ENCODE results near the gene SSH2. TPM values are rescaled to one million over a fixed set of nuclear protein-coding genes. Genes with fewer than 3 reads are reported as not detected.
"Not testable (repeated sequence)": the region's sequence is repeated elsewhere in the genome, so short reads cannot be mapped to it uniquely, and the experiment has no call there.

Gene SSH2
- total RNA-seq, 8 experiments from 2014 or later = 12.4 to 80.9 (median 16.0) TPM

DNA sequence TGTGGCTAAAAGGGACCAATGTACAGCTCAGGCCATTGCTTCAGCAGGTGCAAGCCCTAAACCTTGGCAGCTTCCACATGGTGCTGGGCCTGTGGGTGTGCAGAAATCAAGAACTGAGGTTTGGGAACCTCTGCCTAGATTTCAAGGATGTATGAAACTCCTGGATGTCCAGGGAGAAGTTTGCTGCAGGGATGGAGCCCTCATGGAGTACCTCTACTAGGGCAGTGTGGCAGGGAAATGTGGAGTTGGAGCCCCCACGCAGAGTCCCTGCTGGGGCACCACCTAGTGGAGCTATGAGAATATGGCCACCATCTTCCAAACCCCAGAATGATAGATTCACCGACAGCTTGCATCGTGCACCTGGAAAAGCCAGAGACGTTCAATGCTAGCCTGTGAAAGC, 24.4 kb upstream of the SSH2 start:
- 40 to 94% (median 80%) methylated on average over 1 to 4 of the region's 4 CpGs; no CpG with 5 or more reads in 5 of the 10 experiments for WGBS, 10 experiments
- no peaks in the 10 kb centered on the region for H3K4me1 ChIP-seq (replicated peaks in 1 of 2)
- in situ Hi-C loops (cut with MboI; ENCODE audit: low pct_unique_long_range_greater_than_20kb in 2 of 9, low sequenced_read_pairs in 9 of 9, unreplicated experiment in 9 of 9) = loop anchor here in 1 of 9 experiments (25.0 kb wide), 1 partner anchor 108 kb away; no protein-coding TSS in a partner anchor
- H3K4me3 ChIP-seq = no peak overlapping the region
- no peak for ATAC-seq (replicated peaks in 6 of 8)
- H3K27ac ChIP-seq = no peak overlapping the region

DNA sequence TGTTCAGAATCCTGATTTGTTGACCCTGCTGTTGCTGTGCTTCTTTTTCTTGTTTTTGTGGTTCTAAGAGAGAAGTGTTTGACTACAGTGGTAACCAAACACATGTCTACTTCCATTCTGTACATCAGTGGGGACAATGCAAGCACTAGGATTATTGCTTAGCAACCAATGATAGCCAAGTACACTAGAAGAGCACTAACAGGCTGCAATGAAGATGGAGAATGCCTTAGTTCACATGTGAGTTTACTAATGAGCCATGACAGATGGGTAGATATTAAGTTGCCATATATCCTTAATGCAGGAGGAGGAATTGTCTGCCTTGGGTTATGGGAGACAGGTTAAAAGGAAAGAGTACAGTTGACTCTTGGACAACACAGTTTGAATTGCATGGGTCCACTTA, 19.7 kb upstream of the SSH2 start:
- ATAC-seq (replicated peaks in 6 of 8) = peak in 4 of 8 experiments; percentile 31 to 99 (median 50)
- Histone ChIP-seq H3K4me1 (replicated peaks in 1 of 2) (no peaks in the 10 kb centered on the region), H3K27ac (no peak overlapping the region), H3K4me3 (no peak overlapping the region)
- in situ Hi-C loops (cut with MboI; ENCODE audit: low pct_unique_long_range_greater_than_20kb in 2 of 9, low sequenced_read_pairs in 9 of 9, unreplicated experiment in 9 of 9) = loop anchor here in 5 of 9 experiments (25.0 kb wide), 2 partner anchors 113 to 137 kb away; no protein-coding TSS in a partner anchor

DNA sequence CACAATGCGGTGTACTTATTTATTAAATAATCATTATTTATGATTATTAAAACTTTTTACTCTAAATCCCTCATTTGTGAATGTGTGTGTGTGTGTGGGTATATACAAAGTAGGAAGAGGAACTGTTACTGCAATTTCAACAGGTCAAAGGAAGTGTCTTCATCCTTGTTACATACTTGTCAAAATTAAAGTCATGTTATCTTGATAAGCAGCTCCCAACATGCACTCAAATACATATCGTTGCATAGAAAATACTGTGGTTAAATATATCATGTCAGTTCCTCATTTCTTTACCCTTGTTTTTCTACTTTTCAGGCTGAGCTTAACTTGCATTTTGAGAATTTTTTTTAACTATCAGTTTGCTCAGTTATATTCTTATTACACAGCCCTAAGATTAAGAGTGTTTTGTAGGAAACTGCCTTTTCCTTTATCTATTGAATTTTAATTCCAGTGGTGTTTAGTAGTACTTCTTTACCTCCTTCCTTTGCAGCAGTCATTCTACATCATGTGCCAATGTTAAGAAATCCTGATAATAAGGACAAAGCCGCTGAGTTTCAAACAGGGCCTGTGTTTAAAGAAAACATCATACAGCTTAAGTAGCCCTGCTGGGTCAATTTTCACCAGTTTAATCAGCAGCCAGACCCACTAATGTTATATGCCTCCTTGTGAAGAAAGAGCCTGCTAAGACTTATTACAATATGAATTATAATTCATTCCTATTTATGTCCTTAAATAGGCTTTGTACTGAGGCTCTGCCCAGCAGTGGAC, 18.6 kb upstream of the SSH2 start:
- Histone ChIP-seq H3K4me3 (no peak overlapping the region), H3K27ac (no peak overlapping the region), H3K4me1 (replicated peaks in 1 of 2) (no peaks in the 10 kb centered on the region)
- 71 to 95% (median 87%) methylated on average over 2 to 3 of the region's 3 CpGs for WGBS, 10 experiments
- in situ Hi-C loops (cut with MboI; ENCODE audit: low pct_unique_long_range_greater_than_20kb in 2 of 9, low sequenced_read_pairs in 9 of 9, unreplicated experiment in 9 of 9) = loop anchor here in 4 of 9 experiments (25.0 kb wide), 1 partner anchor 136 kb away; no protein-coding TSS in a partner anchor
- ATAC-seq (replicated peaks in 6 of 8) = no peak

DNA sequence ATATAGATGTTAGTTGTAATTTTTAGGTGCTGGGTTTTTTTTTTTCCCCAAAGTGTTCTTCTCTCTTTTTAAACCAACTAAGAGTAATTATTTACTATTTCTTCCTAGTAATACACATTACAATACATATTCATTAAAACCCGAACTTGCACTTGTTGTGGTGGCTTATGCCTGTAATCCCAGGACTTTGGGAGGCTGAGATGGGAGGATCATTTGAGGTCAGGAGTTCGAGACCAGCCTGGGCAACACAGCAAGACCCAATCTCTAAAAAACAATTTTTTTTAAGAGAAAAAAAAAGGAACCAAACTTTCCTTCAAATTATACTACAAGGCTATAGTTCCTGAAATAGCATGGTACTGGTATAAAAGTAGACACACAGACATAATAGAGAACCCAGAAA, 15.3 kb upstream of the SSH2 start:
- 34 to 93% (median 75%) methylated on average over 1 to 2 of the region's 2 CpGs; no CpG with 5 or more reads in 1 of the 10 experiments for WGBS, 10 experiments
- no peaks in the 10 kb centered on the region for H3K4me1 ChIP-seq (replicated peaks in 1 of 2)
- H3K4me3 ChIP-seq = no peak overlapping the region
- no peak overlapping the region for H3K27ac ChIP-seq
- ATAC-seq (replicated peaks in 6 of 8) = no peak
- in situ Hi-C loops (cut with MboI; ENCODE audit: low pct_unique_long_range_greater_than_20kb in 2 of 9, low sequenced_read_pairs in 9 of 9, unreplicated experiment in 9 of 9) = loop anchor here in 4 of 9 experiments (25.0 kb wide), 1 partner anchor 133 kb away; no protein-coding TSS in a partner anchor

DNA sequence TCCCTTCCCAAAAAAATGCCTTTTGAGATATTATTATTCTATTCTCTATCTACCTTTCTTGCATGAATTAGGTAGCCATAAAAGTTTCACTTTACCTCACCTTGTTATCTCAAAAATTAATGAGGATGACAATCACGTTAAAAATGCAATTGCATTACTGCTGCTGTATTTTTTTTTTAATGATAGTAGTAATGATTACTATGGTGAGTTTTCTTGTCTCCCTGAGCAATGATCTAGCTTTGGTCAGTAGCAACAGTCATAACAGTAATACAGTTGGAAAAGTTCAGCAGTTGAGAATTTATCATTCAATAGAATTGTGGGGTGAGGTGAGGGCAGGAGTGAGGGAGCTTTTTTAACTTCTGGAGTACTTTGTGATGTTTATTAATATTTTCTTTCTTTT, 11.3 kb upstream of the SSH2 start, which contains the start of gene EFCAB5:
TSS of gene EFCAB5 (plus strand) at position 301 of the 400 bp plus-strand sequence. CDS start 163 bp downstream, outside the sequence.
- Histone ChIP-seq H3K4me1 (replicated peaks in 1 of 2) (no peaks in the 10 kb centered on the region), H3K4me3 (no peak within 1 kb of the TSS), H3K27ac (no peak within 1 kb of the TSS)
- in situ Hi-C loops (cut with MboI; ENCODE audit: low pct_unique_long_range_greater_than_20kb in 2 of 9, low sequenced_read_pairs in 9 of 9, unreplicated experiment in 9 of 9) = loop anchor here in 4 of 9 experiments (25.0 kb wide), 1 partner anchor 129 kb away; no protein-coding TSS in a partner anchor
- 40 to 100% (median 80%) methylated on average over 1 of the region's 1 CpG; no CpG with 5 or more reads in 3 of the 10 experiments for WGBS, 10 experiments
- no peak for ATAC-seq (replicated peaks in 6 of 8)

DNA sequence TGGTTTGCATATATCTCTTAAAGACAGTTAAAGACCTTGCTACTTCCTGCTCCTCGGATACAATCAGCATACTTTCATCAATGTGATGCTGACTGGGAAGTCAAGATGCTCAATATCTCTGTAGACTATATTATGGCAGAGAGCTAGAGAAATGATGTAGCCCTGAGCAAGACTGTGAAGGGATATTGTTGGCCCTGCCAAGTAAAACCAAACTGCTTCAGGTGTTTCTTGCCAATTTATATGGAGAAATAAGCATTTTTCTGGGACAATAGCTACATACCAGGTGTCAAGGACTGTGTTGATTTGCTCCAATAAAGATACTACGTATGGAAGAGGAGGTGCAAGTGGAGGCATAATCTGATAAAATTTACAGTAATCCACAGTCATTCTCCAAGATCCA, 6.7 kb upstream of the SSH2 start:
- WGBS, 10 experiments = 20 to 100% (median 80%) methylated on average over 1 to 2 of the region's 2 CpGs; no CpG with 5 or more reads in 1 of the 10 experiments
- no peak overlapping the region for H3K27ac ChIP-seq
- no peaks in the 10 kb centered on the region for H3K4me1 ChIP-seq (replicated peaks in 1 of 2)
- no peak for ATAC-seq (replicated peaks in 6 of 8)
- no peak overlapping the region for H3K4me3 ChIP-seq
- in situ Hi-C loops (cut with MboI; ENCODE audit: low pct_unique_long_range_greater_than_20kb in 2 of 9, low sequenced_read_pairs in 9 of 9, unreplicated experiment in 9 of 9) = loop anchor here in 6 of 9 experiments (10.0 to 25.0 kb wide), 2 partner anchors 124 to 132 kb away; no protein-coding TSS in a partner anchor

DNA sequence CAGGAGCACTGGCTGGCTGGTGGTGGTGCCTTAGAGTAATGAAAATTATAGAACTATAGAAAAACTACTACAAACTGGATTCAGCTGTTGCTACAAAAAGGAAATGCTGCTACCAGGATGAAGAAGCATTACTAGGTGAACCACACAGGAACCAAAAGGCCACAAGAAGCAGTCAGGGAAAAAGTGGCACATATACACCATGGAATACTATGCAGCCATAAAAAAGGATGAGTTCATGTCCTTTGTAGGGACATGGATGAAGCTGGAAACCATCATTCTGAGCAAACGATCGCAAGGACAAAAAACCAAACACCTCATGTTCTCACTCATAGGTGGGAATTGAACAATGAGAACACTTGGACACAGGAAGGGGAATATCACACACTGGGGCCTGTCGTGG, 5.9 kb upstream of the SSH2 start:
- 100% methylated on average over 2 of the region's 3 CpGs; no CpG with 5 or more reads in 9 of the 10 experiments for WGBS, 10 experiments

DNA sequence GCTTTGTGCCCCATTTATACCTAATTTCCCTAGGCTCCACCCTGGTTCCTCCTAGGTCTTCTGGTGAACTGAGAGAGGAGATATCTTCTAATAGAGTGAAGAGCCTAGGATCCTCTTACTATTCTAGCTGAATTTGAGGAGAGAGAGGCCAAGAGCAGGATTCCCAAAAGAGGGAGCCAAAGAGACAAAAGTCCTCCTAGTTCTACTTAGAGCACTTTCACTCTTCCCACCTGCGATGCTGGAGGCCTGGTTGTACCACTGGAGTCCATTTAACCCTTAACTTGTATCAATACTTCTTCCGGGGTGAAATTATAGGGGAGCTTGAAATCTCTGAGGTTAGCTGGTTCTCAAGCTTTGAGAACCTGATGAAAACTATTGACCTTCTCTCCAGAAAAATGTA, 3.4 kb upstream of the SSH2 start:
- WGBS, 10 experiments = 0 to 48% (median 29%) methylated on average over 1 to 2 of the region's 2 CpGs; no CpG with 5 or more reads in 4 of the 10 experiments
- Histone ChIP-seq H3K4me3 (no peak overlapping the region), H3K4me1 (replicated peaks in 1 of 2) (peaks cover 0 to 7% of the 10 kb centered on the region in 2 donors), H3K27ac (no peak overlapping the region)
- ATAC-seq (replicated peaks in 6 of 8) = no peak
- in situ Hi-C loops (cut with MboI; ENCODE audit: low pct_unique_long_range_greater_than_20kb in 2 of 9, low sequenced_read_pairs in 9 of 9, unreplicated experiment in 9 of 9) = loop anchor here in 6 of 9 experiments (10.0 to 25.0 kb wide), 2 partner anchors 121 to 129 kb away; no protein-coding TSS in a partner anchor

More for the DNA sequence above, 5.9 kb upstream of the SSH2 start:
- not testable (repeated sequence) for H3K4me1 ChIP-seq (replicated peaks in 1 of 2); ATAC-seq (replicated peaks in 6 of 8); H3K4me3 ChIP-seq; H3K27ac ChIP-seq
- in situ Hi-C loops (cut with MboI; ENCODE audit: low pct_unique_long_range_greater_than_20kb in 2 of 9, low sequenced_read_pairs in 9 of 9, unreplicated experiment in 9 of 9) = loop anchor here in 6 of 9 experiments (10.0 to 25.0 kb wide), 2 partner anchors 124 to 131 kb away; no protein-coding TSS in a partner anchor

DNA sequence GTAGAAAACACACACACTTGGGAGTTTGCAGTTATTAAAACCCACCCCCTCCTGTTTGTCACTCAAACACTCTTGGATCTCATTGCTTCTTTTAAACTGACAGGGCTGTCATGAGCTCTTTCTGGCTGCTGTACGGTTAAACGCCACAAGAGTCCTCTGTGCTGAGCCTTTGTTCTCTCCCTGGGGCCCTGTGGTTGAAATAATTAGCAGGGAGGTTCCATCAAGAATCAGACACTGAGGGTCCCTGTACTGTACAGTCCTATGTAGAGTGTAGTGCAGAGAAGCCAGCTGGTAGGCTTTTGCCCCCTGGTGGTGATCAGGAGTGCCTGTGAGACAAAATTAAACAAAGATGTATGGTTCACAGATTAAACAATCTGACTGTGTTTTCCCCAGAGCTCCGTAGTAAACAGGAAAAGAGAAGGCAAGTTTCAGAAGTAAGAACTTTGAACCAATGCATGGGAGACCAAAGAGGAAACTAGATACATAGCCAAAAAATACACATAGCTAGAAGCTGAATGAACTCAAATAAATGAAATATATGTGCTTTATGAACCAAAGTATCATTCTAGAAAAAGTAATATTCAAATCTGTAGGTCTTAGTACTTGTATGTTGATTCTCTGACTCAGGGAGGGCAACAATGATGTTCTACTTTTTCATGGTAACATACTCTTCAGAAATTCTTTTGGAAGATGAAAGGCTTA, 1.4 kb upstream of the SSH2 start:
- Histone ChIP-seq H3K4me1 (replicated peaks in 1 of 2) (peaks cover 0 to 19% of the 10 kb centered on the region in 2 donors), H3K4me3 (peak overlapping the region; percentile 57 to 98 (median 89)), H3K27ac (peak overlapping the region in 1 of 2 donors; percentile 89)
- WGBS, 10 experiments = 0 to 17% (median 6%) methylated on average over 1 to 3 of the region's 3 CpGs; no CpG with 5 or more reads in 4 of the 10 experiments
- in situ Hi-C loops (cut with MboI; ENCODE audit: low pct_unique_long_range_greater_than_20kb in 2 of 9, low sequenced_read_pairs in 9 of 9, unreplicated experiment in 9 of 9) = loop anchor here in 6 of 9 experiments (10.0 to 25.0 kb wide), 2 partner anchors 119 to 127 kb away; no protein-coding TSS in a partner anchor
- ATAC-seq (replicated peaks in 6 of 8) = peak; percentile 33 to 79 (median 72)

DNA sequence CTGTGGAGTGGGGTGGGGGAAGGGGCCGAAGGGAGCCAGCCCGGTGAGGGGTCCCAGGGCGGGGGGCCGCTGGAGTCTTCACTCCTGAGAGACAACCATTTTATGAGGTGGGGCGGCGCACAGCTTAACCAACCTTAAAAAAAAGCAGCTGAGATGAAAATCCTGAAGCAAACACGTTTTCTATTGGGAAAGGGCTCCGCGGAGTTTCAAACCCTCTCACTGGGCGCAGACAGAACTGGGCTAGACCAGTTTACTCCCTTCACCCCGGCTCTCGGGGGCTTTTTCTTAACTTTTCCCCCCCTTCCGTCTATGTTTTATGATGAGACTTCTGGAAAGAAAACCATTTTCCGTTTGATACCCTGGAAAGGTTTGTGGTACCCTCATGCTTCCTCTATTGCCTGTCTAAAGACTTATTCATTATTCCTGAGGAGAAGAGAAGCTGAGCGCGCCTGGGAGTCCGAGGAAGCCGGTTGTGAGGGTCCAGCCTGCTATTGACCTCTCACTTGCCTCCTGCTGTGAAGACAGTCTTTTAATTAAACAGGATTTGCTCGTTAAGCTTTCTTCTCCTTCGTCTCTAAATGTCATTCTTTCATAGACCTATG, 482 bp upstream of the SSH2 start:
- WGBS, 10 experiments = 0 to 2% (median 0%) methylated on average over 4 to 15 of the region's 20 CpGs; no CpG with 5 or more reads in 3 of the 10 experiments
- peaks cover 0 to 19% of the 10 kb centered on the region in 2 donors for H3K4me1 ChIP-seq (replicated peaks in 1 of 2)
- H3K4me3 ChIP-seq = peak overlapping the region; percentile 57 to 98 (median 89)
- peak overlapping the region; percentile 81 to 89 for H3K27ac ChIP-seq
- peak in 2 of 8 experiments; percentile 17 to 23 for ATAC-seq (replicated peaks in 6 of 8)
- in situ Hi-C loops (cut with MboI; ENCODE audit: low pct_unique_long_range_greater_than_20kb in 2 of 9, low sequenced_read_pairs in 9 of 9, unreplicated experiment in 9 of 9) = loop anchor here in 6 of 9 experiments (10.0 to 25.0 kb wide), 2 partner anchors 118 to 126 kb away; no protein-coding TSS in a partner anchor

DNA sequence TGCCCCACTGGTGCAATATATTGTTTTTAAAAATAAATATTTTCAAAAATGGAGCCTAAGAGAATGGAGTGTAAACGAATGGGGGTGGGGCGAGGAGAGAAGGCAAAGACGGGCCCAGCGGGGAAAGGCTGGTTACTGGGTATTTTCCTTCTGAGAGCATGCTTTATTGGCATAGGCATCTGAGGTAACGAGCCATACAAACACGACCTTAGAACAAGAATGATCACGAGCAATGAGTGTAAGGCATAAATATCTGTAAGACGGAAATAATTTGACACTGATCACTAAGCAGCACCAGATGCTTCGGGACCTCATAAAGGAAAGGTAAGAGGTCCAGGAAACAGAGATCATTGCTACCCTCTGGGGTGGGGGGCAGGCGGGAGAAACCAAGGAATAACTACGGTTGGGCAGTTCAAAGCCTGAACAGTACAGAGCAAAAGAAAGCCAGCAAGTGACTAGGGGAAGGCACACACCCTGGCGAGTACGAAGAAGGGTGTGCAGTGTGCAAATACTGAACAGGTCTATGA, 959 bp downstream of the SSH2 start:
- WGBS, 10 experiments = 0 to 3% (median 2%) methylated on average over 2 to 13 of the region's 13 CpGs; no CpG with 5 or more reads in 1 of the 10 experiments
- Histone ChIP-seq H3K27ac (peak overlapping the region; percentile 81 to 89), H3K4me1 (replicated peaks in 1 of 2) (peaks cover 0 to 19% of the 10 kb centered on the region in 2 donors), H3K4me3 (peak overlapping the region; percentile 57 to 98 (median 89))
- ATAC-seq (replicated peaks in 6 of 8) = peak in 7 of 8 experiments; percentile 2 to 18 (median 13)
- in situ Hi-C loops (cut with MboI; ENCODE audit: low pct_unique_long_range_greater_than_20kb in 2 of 9, low sequenced_read_pairs in 9 of 9, unreplicated experiment in 9 of 9) = loop anchor here in 5 of 9 experiments (10.0 to 25.0 kb wide), 2 partner anchors 114 to 117 kb away; no protein-coding TSS in a partner anchor

DNA sequence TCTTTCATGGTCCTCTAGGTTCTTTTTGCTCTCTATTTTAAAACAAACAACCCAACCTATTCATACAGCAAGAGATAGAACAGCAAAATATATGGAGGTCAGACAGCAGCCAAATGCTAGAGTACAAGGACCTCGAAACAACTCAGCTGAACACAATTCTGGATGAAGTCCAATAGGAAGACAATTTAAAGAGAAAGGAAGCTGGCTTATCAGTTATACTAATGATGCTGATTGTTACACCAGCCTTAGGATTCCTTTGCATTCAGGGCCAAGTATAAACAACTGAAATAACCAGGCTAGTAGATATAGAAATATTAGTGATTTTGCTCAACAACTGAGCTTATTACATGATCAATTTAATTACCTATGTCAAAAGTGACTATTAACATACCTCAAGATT, 2.5 kb downstream of the SSH2 start:
- in situ Hi-C loops (cut with MboI; ENCODE audit: low pct_unique_long_range_greater_than_20kb in 2 of 9, low sequenced_read_pairs in 9 of 9, unreplicated experiment in 9 of 9) = loop anchor here in 5 of 9 experiments (10.0 to 25.0 kb wide), 2 partner anchors 113 to 115 kb away; no protein-coding TSS in a partner anchor
- ATAC-seq (replicated peaks in 6 of 8) = no peak
- peaks cover 0 to 19% of the 10 kb centered on the region in 2 donors for H3K4me1 ChIP-seq (replicated peaks in 1 of 2)
- 0 to 88% (median 43%) methylated on average over 1 of the region's 1 CpG; no CpG with 5 or more reads in 5 of the 10 experiments for WGBS, 10 experiments
- no peak overlapping the region for H3K27ac ChIP-seq
- peak overlapping the region in 1 of 5 donors; percentile 98 for H3K4me3 ChIP-seq

Data from motor neuron (in vitro differentiated cells).